ENCODE measurements around the gene SRGAP2B. TPM values are rescaled to one million over a fixed set of nuclear protein-coding genes. Genes with fewer than 3 reads are reported as not detected.
A peak's percentile ranks its signal among the peaks of the same experiment; 100 is the strongest.
"Not testable (repeated sequence)": the region's sequence is repeated elsewhere in the genome, so short reads cannot be mapped to it uniquely, and the experiment has no call there.

Gene SRGAP2B
- total RNA-seq, 3 donors from 2014 or later (not counting 1 experiment from before 2014, with no cell fraction given) = 11.9 to 21.3 (median 18.2) TPM

GRCh38 chr1:145111674-145112073 is 16.5 kb upstream of the SRGAP2B start:
- H3K4me3 ChIP-seq (ENCODE audit: low read length); H3K27ac ChIP-seq (ENCODE audit: low read length); H3K36me3 Mint-ChIP-seq; H3K27me3 Mint-ChIP-seq (ENCODE audit: low read depth in 2 of 2); H3K9me3 Mint-ChIP-seq; H3K27me3 ChIP-seq (ENCODE audit: control insufficient read depth, insufficient read depth, low read length); H3K27ac Mint-ChIP-seq; H3K36me3 ChIP-seq (ENCODE audit: control insufficient read depth, insufficient read depth, low read length); intact Hi-C loops (cut with micrococcal nuclease); ATAC-seq; H3K9me3 ChIP-seq (ENCODE audit: control insufficient read depth, insufficient read depth, low read length); H3K4me3 Mint-ChIP-seq; DNase-seq; H3K4me1 ChIP-seq (ENCODE audit: control insufficient read depth, insufficient read depth, low read length); H3K4me1 Mint-ChIP-seq: not testable (repeated sequence)
- WGBS (ENCODE audit: insufficient coverage) = no CpG with 5 or more reads among the region's 3 CpGs

DNA sequence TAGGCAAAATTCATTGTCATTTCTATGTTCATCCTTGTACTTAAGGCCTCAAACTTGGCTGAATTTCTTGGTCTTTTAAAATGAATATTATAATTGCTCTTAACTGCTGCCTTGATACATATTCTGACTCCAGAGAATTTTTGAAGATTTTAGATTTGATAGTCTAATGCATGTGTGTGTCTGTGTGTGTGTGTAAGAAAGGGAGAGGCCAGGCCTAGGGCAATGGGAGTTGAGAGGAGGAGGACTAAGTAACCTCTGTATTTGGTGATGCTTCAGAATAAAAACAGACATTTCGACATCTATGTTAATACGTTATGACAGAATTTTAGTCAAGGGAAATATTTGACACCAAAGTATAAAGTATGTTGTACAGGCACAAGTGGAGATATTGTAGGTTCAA is 8.2 kb upstream of the SRGAP2B start:
- H3K36me3 Mint-ChIP-seq; H3K4me1 Mint-ChIP-seq; H3K4me3 ChIP-seq (ENCODE audit: low read length); H3K27ac Mint-ChIP-seq; H3K4me1 ChIP-seq (ENCODE audit: control insufficient read depth, insufficient read depth, low read length); intact Hi-C loops (cut with micrococcal nuclease); H3K9me3 Mint-ChIP-seq; ATAC-seq; H3K27me3 ChIP-seq (ENCODE audit: control insufficient read depth, insufficient read depth, low read length); H3K4me3 Mint-ChIP-seq; H3K9me3 ChIP-seq (ENCODE audit: control insufficient read depth, insufficient read depth, low read length); H3K27ac ChIP-seq (ENCODE audit: low read length); DNase-seq; H3K36me3 ChIP-seq (ENCODE audit: control insufficient read depth, insufficient read depth, low read length); H3K27me3 Mint-ChIP-seq (ENCODE audit: low read depth in 2 of 2): not testable (repeated sequence)
- no CpG with 5 or more reads among the region's 2 CpGs for WGBS (ENCODE audit: insufficient coverage)

GRCh38 chr1:145101725-145102124 is 6.6 kb upstream of the SRGAP2B start:
- H3K9me3 Mint-ChIP-seq; H3K36me3 Mint-ChIP-seq; H3K4me1 ChIP-seq (ENCODE audit: control insufficient read depth, insufficient read depth, low read length); H3K27me3 ChIP-seq (ENCODE audit: control insufficient read depth, insufficient read depth, low read length); H3K4me3 Mint-ChIP-seq; H3K4me1 Mint-ChIP-seq; H3K36me3 ChIP-seq (ENCODE audit: control insufficient read depth, insufficient read depth, low read length); H3K27ac ChIP-seq (ENCODE audit: low read length); H3K27ac Mint-ChIP-seq; intact Hi-C loops (cut with micrococcal nuclease); H3K9me3 ChIP-seq (ENCODE audit: control insufficient read depth, insufficient read depth, low read length); H3K4me3 ChIP-seq (ENCODE audit: low read length); H3K27me3 Mint-ChIP-seq (ENCODE audit: low read depth in 2 of 2); ATAC-seq; DNase-seq: not testable (repeated sequence)
- WGBS (ENCODE audit: insufficient coverage) = no CpG with 5 or more reads among the region's 1 CpG

- H3K4me1 ChIP-seq (ENCODE audit: control insufficient read depth, insufficient read depth, low read length); H3K36me3 ChIP-seq (ENCODE audit: control insufficient read depth, insufficient read depth, low read length); H3K36me3 Mint-ChIP-seq; H3K27me3 ChIP-seq (ENCODE audit: control insufficient read depth, insufficient read depth, low read length); H3K9me3 Mint-ChIP-seq; H3K9me3 ChIP-seq (ENCODE audit: control insufficient read depth, insufficient read depth, low read length); H3K27ac ChIP-seq (ENCODE audit: low read length); H3K4me3 Mint-ChIP-seq; H3K27ac Mint-ChIP-seq; H3K4me1 Mint-ChIP-seq; intact Hi-C loops (cut with micrococcal nuclease); H3K27me3 Mint-ChIP-seq (ENCODE audit: low read depth in 2 of 2): not testable (repeated sequence)
- H3K4me3 ChIP-seq (ENCODE audit: low read length) = peak overlapping the region; percentile 42
- 0% methylated on average over 7 of the region's 46 CpGs for WGBS (ENCODE audit: insufficient coverage)
- ATAC-seq = peak in 1 of 3 donors; percentile 2
- peak in 1 of 2 donors; percentile 20 for DNase-seq
Observed at GRCh38 chr1:145094655-145095211, 395 bp downstream of the SRGAP2B start.

DNA sequence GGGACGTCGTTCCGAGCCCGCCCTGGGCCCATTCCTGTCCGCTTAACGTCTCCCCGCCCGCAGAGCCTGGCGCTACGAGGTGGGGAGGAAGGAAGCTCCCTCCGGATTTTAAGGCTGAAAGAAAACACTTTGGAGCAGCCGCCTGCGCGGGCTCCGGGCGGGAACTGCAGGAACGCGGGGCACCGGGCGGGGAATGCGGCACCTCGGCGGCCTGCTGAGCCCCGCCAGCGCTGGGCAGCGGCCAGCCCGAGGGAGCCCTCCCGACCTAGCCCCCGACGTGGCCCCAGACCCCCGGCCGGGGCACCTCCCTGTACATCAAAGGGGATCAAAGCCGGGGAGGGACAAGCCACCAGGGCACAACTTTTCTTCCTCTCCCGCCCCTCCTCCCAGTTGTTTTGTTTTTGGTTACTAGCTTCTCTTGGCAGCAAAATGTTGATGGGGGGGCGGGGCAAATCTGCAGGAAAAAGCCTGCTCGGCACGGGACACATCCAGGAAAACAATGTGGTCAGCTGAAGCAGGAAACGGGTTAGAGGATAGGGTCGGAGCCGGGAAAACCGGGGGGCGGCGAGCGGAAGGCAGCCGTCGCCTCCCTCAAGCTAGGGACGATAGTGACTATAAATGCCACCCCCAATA is 1.5 kb downstream of the SRGAP2B start:
- Mint-ChIP-seq H3K4me3 (peak overlapping the region; percentile 91), H3K27ac (peak overlapping the region in 1 of 2 donors; percentile 68)
- intact Hi-C loops (cut with micrococcal nuclease); H3K4me1 Mint-ChIP-seq; H3K9me3 ChIP-seq (ENCODE audit: control insufficient read depth, insufficient read depth, low read length); H3K4me1 ChIP-seq (ENCODE audit: control insufficient read depth, insufficient read depth, low read length); H3K27ac ChIP-seq (ENCODE audit: low read length); H3K27me3 ChIP-seq (ENCODE audit: control insufficient read depth, insufficient read depth, low read length); H3K27me3 Mint-ChIP-seq (ENCODE audit: low read depth in 2 of 2); ATAC-seq; H3K36me3 ChIP-seq (ENCODE audit: control insufficient read depth, insufficient read depth, low read length); H3K9me3 Mint-ChIP-seq; H3K4me3 ChIP-seq (ENCODE audit: low read length); H3K36me3 Mint-ChIP-seq: not testable (repeated sequence)
- peak in 1 of 2 donors; percentile 2 for DNase-seq
- WGBS (ENCODE audit: insufficient coverage) = 0% methylated on average over 14 of the region's 47 CpGs

GRCh38 chr1:145082483-145083255 is 12.5 kb downstream of the SRGAP2B start:
- not testable (repeated sequence) for H3K27me3 ChIP-seq (ENCODE audit: control insufficient read depth, insufficient read depth, low read length)

DNA sequence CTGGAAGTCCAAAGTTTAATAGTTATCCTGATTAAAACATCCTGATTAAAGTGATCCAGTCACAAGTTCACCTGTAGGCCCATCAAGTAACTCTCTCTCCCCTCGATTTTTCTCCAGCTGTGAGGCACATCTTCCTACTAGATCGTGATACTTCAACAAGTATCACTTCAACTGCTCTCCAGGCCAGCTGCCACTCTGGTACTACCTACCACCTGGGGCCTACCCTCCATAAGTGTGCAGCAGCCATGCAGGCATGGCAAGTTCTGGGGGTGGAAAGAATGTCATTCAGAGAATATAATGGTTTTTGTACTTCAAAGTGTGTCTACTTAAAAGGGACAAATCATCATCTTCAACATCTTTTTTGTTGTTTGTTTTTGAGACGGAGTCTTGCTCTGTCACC is 14.9 kb downstream of the SRGAP2B start:
- H3K27ac ChIP-seq (ENCODE audit: low read length); H3K9me3 Mint-ChIP-seq; DNase-seq; H3K27me3 ChIP-seq (ENCODE audit: control insufficient read depth, insufficient read depth, low read length); H3K27ac Mint-ChIP-seq; H3K9me3 ChIP-seq (ENCODE audit: control insufficient read depth, insufficient read depth, low read length); H3K36me3 Mint-ChIP-seq; H3K36me3 ChIP-seq (ENCODE audit: control insufficient read depth, insufficient read depth, low read length); H3K4me1 Mint-ChIP-seq; H3K4me3 Mint-ChIP-seq; ATAC-seq; H3K4me3 ChIP-seq (ENCODE audit: low read length); H3K27me3 Mint-ChIP-seq (ENCODE audit: low read depth in 2 of 2); intact Hi-C loops (cut with micrococcal nuclease); H3K4me1 ChIP-seq (ENCODE audit: control insufficient read depth, insufficient read depth, low read length): not testable (repeated sequence)
- 80% methylated on average over 2 of the region's 3 CpGs for WGBS (ENCODE audit: insufficient coverage)

More at GRCh38 chr1:145082483-145083255, 12.5 kb downstream of the SRGAP2B start:
- H3K4me3 Mint-ChIP-seq; DNase-seq; intact Hi-C loops (cut with micrococcal nuclease); H3K27ac Mint-ChIP-seq; H3K36me3 ChIP-seq (ENCODE audit: control insufficient read depth, insufficient read depth, low read length); H3K4me1 Mint-ChIP-seq; H3K9me3 Mint-ChIP-seq; H3K9me3 ChIP-seq (ENCODE audit: control insufficient read depth, insufficient read depth, low read length); H3K27ac ChIP-seq (ENCODE audit: low read length); ATAC-seq; H3K4me3 ChIP-seq (ENCODE audit: low read length); H3K4me1 ChIP-seq (ENCODE audit: control insufficient read depth, insufficient read depth, low read length); H3K36me3 Mint-ChIP-seq; H3K27me3 Mint-ChIP-seq (ENCODE audit: low read depth in 2 of 2): not testable (repeated sequence)
- 98% methylated on average over 2 of the region's 7 CpGs for whole genome bisulfite sequencing (ENCODE audit: insufficient coverage)
